GM12891 (cell line): ENCODE results near the gene HTRA1.

Source experiments
- DNase-seq: peaks from one replicate; pipeline ENCODE4 v3.0.0; 2011; ENCODE audit warnings: low spot score; ENCODE audit not compliant: insufficient read length
- FAIRE-seq: peaks from 2 replicates; lab custom pipeline; 2011; peaks lifted over from hg19 to GRCh38; lab: Jason Lieb, UNC
- PAX5 ChIP-seq: IDR thresholded peaks from 2 replicates; pipeline ENCODE4 v1.6.1; 2011; ENCODE audit warnings: low read length, moderate library complexity, mild to moderate bottlenecking; ENCODE audit not compliant: insufficient read depth, severe bottlenecking
- POLR2A ChIP-seq: IDR thresholded peaks from 2 replicates; pipeline ENCODE4 v1.6.1; 2011; ENCODE audit warnings: low read depth, low read length, control low read depth
- POLR2AphosphoS5 ChIP-seq: IDR thresholded peaks from 2 replicates; pipeline ENCODE4 v1.6.1; 2011; ENCODE audit warnings: low read depth, low read length, control low read depth
- POU2F2 ChIP-seq: IDR thresholded peaks from 2 replicates; pipeline ENCODE4 v1.6.1; 2011; ENCODE audit warnings: low read depth, mild to moderate bottlenecking, control low read depth, low read length, moderate library complexity
- SPI1 ChIP-seq: IDR thresholded peaks from 2 replicates; pipeline ENCODE4 v1.6.1; 2011; ENCODE audit warnings: low read depth, low read length, control low read depth
- TAF1 ChIP-seq: IDR thresholded peaks from 2 replicates; pipeline ENCODE4 v1.6.1; 2011; ENCODE audit warnings: low read depth, low read length, control low read depth

Gene HTRA1

DNA sequence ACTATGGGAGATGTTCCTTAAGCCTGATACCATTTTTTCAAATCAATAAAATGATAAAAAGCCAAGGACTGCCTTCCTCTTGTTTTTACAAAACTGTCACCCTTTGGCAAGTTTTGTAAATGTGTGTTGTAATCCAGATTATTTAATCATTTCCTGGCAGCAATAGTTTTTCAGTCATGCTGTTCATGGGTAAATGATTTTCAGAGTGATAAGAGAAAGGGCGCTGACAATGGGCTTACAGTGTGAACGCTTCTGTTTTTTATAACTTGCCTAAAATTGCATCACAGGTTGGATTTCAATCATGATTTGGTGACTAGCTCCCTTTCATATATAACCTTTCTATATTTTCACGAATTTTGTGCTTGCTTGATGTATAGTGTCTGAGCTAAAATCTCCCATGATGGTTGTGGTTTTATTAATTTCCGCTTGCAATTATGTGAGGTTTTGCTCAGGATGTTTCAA, 80.2 kb downstream of the HTRA1 start:
- DNase-seq (no peak), FAIRE-seq (no peak)
- TF ChIP-seq PAX5 (no peak), TAF1 (no peak), POU2F2 (no peak), SPI1 (no peak), POLR2AphosphoS5 (no peak), POLR2A (no peak)

DNA sequence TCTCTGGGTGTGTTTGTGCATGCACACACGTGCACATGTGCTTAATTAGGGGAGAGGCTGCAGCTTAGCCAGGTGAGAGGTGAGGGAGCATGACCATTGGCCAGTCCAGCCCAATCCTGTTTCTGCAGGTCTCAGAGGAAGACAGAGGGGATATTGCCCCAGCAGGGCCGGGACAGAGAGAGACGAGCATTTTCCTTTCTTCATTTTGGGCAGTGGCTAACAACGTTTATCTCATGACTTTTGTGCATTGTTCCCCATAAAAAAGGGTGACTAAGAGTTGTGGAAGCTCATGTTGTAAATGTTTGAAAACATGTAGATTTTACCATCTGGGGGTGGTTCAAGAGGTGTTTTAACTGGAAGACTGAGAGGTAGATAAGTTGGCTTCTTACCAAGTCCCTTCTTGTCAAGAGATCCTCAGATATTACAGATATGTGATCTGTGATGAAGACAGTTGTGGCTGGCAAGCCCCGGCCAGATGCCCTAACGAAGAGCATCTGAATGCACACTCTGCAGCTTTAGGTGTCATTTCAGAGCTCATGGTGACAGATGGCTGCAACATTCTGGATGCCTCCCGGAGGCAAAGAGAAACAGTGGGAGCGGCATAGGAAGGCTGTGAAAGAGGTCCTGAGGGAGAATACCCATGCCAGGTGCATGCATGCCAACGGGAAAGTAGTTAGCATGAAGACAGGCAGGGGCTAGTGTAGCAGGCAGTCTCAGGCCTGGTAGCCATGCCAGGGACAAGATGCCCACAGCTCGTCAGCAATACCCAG, 82.5 kb downstream of the HTRA1 start:
- DNase-seq (no peak), FAIRE-seq (no peak)
- TF ChIP-seq POU2F2, result no peak
- TF ChIP-seq POLR2A, result no peak
- no peak for TF ChIP-seq POLR2AphosphoS5
- no peak for TF ChIP-seq PAX5
- no peak for TF ChIP-seq SPI1
- no peak for TF ChIP-seq TAF1

DNA sequence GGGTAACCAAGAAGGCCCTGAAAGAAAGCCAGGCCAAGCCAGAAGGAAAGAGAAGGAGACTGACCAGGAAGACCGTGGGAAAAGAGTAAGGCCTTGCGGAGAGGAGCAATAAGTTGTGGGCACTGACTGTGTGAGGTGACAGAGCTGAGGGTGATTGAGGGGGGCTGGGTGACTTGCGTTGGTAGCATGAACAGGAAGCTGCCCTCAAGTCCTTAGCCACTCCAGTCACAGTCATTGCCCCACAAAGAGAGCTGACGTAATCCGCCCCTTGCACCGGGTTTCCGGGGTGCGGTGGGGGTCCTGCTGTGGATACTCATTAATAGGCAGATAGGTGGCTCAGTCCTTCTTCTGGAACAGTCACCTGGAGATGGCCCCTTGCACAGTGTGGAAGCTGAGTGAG, 83.1 kb downstream of the HTRA1 start:
- FAIRE-seq (no peak), DNase-seq (no peak)
- TF ChIP-seq PAX5 (no peak), POU2F2 (no peak), POLR2AphosphoS5 (no peak), SPI1 (no peak), POLR2A (no peak), TAF1 (no peak)

DNA sequence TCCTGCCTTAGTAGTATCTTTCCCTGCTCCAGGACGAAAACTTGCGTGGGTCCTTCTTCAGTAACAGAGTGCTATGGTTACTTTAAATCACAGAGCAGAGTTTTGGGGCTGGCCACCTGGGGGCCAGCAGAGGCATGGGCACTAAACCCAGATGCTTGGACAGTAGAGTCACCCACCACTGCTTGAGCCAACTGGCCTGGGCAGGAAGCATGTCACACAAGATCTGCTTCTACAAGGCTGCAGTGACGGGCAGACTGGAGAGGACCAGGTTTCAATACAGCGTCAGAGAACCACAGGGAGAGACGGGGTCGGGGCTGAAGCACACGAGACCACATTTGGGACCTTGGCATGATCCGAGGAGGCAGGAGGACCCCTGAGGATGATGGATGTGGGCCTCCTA, 84.9 kb downstream of the HTRA1 start:
- TF ChIP-seq TAF1 (no peak), POLR2AphosphoS5 (no peak), PAX5 (no peak), POU2F2 (no peak), SPI1 (no peak), POLR2A (no peak)
- no peak for DNase-seq

DNA sequence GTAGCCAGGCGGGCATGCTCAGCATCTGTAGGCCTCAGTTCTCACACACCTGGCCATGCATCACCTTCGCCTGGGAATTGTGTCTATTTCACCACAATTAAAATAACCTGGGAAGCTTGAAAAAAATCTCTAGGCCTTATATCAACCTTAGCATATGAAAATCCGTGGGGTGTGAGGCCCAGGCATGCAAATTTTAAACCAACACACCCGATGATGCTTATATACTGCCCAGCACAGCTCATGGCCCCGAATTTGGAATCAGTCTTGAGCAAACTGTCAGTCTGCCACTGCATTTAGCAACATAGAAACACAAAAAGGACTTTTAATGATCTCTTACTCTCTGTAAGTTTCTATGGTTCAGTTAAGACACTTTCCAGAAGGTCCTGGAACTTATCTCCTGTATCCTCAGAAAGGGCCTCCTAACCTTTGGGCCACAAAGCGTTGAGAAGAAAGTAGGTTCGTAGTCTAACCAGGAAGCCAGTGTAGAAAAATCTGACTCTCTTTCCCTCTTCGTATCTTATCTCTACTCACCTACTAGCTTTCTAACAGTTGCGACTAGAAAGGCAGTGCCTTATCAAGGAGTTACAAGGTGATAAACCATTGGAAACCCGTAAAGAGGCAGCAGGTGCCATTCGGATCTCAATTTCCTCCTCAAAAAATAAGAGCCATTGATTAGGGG, 87.2 kb downstream of the HTRA1 start:
- DNase-seq, result no peak
- TF ChIP-seq PAX5 (no peak), POLR2A (no peak), SPI1 (no peak), TAF1 (no peak), POU2F2 (no peak), POLR2AphosphoS5 (no peak)
- no peak for FAIRE-seq

More for the DNA sequence above, 84.9 kb downstream of the HTRA1 start:
- no peak for FAIRE-seq

DNA sequence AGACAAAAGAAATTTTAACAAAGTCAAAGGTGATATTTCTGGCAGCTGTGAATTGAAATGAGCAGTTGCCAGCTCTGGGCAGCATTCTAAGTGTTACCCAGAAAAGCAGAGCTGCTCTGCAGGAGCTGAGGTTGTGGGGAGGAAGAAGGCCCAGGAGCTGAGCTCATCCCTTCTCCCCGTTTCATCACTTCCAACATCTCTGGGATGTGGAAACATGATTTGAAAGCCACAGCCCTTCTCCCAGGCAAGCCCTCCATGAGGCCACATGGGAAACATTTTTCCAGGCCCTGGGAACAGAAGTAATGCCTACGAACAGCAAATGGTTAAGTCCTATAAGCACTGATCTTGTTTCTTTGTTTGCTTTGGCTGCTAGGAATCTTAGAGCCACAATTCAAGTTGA, 88.3 kb downstream of the HTRA1 start:
- FAIRE-seq (no peak), DNase-seq (no peak)
- TF ChIP-seq PAX5, result no peak
- no peak for TF ChIP-seq POLR2AphosphoS5
- no peak for TF ChIP-seq SPI1
- TF ChIP-seq TAF1, result no peak
- TF ChIP-seq POLR2A, result no peak
- no peak for TF ChIP-seq POU2F2

DNA sequence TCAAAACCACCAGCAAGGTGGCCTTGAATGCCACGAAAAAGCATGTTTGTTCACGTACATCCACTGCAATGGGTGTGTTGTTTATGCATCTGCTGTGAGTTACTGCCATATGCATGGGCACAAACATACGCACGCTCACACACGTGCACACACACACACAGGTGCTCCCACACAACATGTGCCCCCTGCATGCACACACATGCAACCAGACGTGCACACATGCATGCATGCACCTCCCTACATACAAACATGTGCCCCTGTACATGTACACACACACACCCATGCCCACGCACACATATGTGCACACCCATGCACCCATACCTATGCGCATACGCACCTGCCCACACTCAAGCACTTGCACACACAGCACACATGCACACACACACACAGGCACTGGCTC, 89.1 kb downstream of the HTRA1 start:
- DNase-seq, result no peak
- TF ChIP-seq SPI1, result no peak
- no peak for TF ChIP-seq PAX5
- TF ChIP-seq TAF1, result no peak
- TF ChIP-seq POLR2A, result no peak
- TF ChIP-seq POU2F2, result no peak
- no peak for TF ChIP-seq POLR2AphosphoS5
- no peak for FAIRE-seq

DNA sequence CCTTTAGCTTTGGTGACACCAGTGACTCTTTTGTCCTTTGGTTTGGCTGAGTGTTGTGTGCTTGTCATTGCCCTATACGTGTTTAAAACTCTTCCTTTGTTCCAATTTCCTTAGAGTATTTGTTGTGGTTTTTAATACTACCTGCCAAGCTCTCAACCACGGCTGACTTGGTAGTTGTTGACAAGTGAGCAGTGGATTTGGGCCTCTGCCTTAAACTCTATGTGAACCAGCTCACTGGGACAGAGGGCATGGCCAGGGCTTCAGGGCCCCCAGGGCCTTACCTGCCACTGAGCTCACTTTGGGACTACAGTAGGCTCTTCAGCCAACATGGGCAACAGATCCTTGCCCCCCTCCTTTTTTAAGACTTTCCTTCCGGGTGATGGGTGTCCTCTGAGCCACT, 89.6 kb downstream of the HTRA1 start:
- TF ChIP-seq TAF1, result no peak
- no peak for TF ChIP-seq POLR2A
- no peak for TF ChIP-seq POU2F2
- TF ChIP-seq SPI1, result no peak
- no peak for TF ChIP-seq PAX5
- TF ChIP-seq POLR2AphosphoS5, result no peak
- no peak for FAIRE-seq
- no peak for DNase-seq

DNA sequence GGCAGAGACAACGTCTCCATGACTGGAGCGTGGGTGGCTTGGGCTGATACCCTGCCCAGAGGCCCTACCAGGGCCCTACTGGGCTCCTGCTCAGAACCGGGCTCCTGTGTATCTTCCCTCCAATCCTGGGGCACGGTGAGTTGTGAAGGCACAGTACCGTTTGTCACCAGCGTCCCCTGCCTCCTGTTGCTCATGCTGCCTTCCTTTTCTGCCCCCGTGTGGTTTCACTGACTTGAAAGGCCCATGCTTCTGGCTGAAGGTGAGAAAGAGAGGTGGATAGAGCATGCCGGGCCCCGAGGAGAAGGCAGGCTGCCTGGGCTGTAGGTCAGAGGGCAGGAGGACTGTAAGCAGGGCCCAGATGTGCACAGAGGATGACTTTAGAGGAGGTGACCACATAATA, 90.1 kb downstream of the HTRA1 start:
- DNase-seq (no peak), FAIRE-seq (no peak)
- no peak for TF ChIP-seq TAF1
- no peak for TF ChIP-seq POLR2AphosphoS5
- no peak for TF ChIP-seq PAX5
- no peak for TF ChIP-seq POU2F2
- no peak for TF ChIP-seq POLR2A
- no peak for TF ChIP-seq SPI1
